GM18951 (cell line): Measurements from ENCODE around the gene CYB5R4.

ENCODE experiments used
- POLR2A ChIP-seq: IDR thresholded peaks from 4 replicates; pipeline ENCODE4 v1.6.1; 2011; ENCODE audit warnings: mild to moderate bottlenecking; ENCODE audit not compliant: insufficient read length, insufficient read depth; ENCODE audit errors: extremely low read depth
- in situ Hi-C: fragments of 300-500 bp; cut with MboI; formaldehyde crosslinking; loops from one replicate; pipeline ENCODE4 v1.12.0; 2022; ENCODE audit warnings: low sequenced_read_pairs, mixed read lengths, inconsistent platforms; ENCODE audit not compliant: unreplicated experiment

CYB5R4 gene

GRCh38 chr6:83873869-83874268, 14.4 kb downstream of the CYB5R4 start:
- in situ Hi-C loops = no loop called here
- TF ChIP-seq POLR2A = no peak

- in situ Hi-C loops = no loop called here
- no peak for TF ChIP-seq POLR2A
These were observed 16.4 kb downstream of the CYB5R4 start for GRCh38 chr6:83875843-83876242.

- in situ Hi-C loops = no loop called here
- no peak for TF ChIP-seq POLR2A
These were observed 19.6 kb downstream of the CYB5R4 start for GRCh38 chr6:83878902-83879644.

GRCh38 chr6:83879746-83880145, 20.3 kb downstream of the CYB5R4 start:
- TF ChIP-seq POLR2A = no peak
- in situ Hi-C loops = no loop called here

GRCh38 chr6:83883240-83883639, 23.8 kb downstream of the CYB5R4 start:
- in situ Hi-C loops = no loop called here
- no peak for TF ChIP-seq POLR2A

- in situ Hi-C loops = no loop called here
- no peak for TF ChIP-seq POLR2A
These were observed 25.0 kb downstream of the CYB5R4 start for GRCh38 chr6:83884523-83884922.

- TF ChIP-seq POLR2A = no peak
- in situ Hi-C loops = no loop called here
These were observed 26.5 kb downstream of the CYB5R4 start for GRCh38 chr6:83885984-83886383.

GRCh38 chr6:83889621-83890020, 30.1 kb downstream of the CYB5R4 start:
- no peak for TF ChIP-seq POLR2A
- in situ Hi-C loops = loop anchor here (10.0 kb wide), 1 partner anchor 335 kb away; the partner anchor contains the start of gene CEP162

- in situ Hi-C loops = loop anchor here (10.0 kb wide), 1 partner anchor 334 kb away; the partner anchor contains the start of gene CEP162
- no peak for TF ChIP-seq POLR2A
These were observed 31.0 kb downstream of the CYB5R4 start for GRCh38 chr6:83890520-83890919.

GRCh38 chr6:83891586-83891985, 32.1 kb downstream of the CYB5R4 start:
- in situ Hi-C loops = loop anchor here (10.0 kb wide), 1 partner anchor 333 kb away; the partner anchor contains the start of gene CEP162
- no peak for TF ChIP-seq POLR2A

- TF ChIP-seq POLR2A = no peak
- in situ Hi-C loops = loop anchor here (10.0 kb wide), 1 partner anchor 332 kb away; the partner anchor contains the start of gene CEP162
These were observed 33.5 kb downstream of the CYB5R4 start for GRCh38 chr6:83893024-83893423.

GRCh38 chr6:83897094-83897493, 37.6 kb downstream of the CYB5R4 start:
- in situ Hi-C loops = loop anchor here (10.0 kb wide), 1 partner anchor 328 kb away; the partner anchor contains the start of gene CEP162

- no peak for TF ChIP-seq POLR2A
- in situ Hi-C loops = no loop called here
These were observed 42.1 kb downstream of the CYB5R4 start for GRCh38 chr6:83901624-83902023.

- in situ Hi-C loops = no loop called here
- TF ChIP-seq POLR2A = no peak
These were observed 44.9 kb downstream of the CYB5R4 start for GRCh38 chr6:83904395-83904794.
